ENCODE measurements around the gene NHERF1.

NHERF1 gene

DNA sequence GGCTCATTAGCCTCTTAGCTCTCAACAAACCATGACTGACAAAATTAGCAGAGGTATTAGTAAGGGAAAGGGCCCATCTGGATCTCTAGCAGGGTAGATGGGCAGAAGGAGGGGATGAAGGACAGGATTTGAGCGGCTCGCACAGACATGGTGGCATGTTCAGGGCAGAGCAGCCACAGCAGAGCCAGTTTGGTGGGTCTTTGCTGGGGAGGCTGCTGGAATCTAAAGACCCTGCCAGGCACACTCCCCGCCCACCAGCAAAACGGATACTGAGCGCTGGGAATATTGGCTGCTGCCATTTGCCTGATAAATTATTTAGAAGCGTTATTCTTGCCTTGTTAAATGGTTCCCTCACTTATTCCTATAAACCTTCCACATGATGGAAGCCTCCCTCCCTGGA lies 48.4 kb downstream of the NHERF1 start:
- peaks cover 90% of the 10 kb centered on the region for H3K36me3 ChIP-seq (ENCODE audit: control insufficient read depth, insufficient read depth, low read length, severe bottlenecking)
- no peaks in the 10 kb centered on the region for H3K4me1 ChIP-seq (ENCODE audit: control insufficient read depth, insufficient read depth, low read length)
- H3K9ac ChIP-seq (ENCODE audit: low read length): no peak overlapping the region
- DNase-seq (ENCODE audit: low read depth): no peak
- H3K4me3 ChIP-seq (ENCODE audit: low read length): no peak overlapping the region
- no peaks in the 10 kb centered on the region for H3K9me3 ChIP-seq (ENCODE audit: control insufficient read depth, low read length)
- H3K27me3 ChIP-seq (replicated peaks; ENCODE audit: control insufficient read depth, insufficient read depth, low read length): no peaks in the 10 kb centered on the region

DNA sequence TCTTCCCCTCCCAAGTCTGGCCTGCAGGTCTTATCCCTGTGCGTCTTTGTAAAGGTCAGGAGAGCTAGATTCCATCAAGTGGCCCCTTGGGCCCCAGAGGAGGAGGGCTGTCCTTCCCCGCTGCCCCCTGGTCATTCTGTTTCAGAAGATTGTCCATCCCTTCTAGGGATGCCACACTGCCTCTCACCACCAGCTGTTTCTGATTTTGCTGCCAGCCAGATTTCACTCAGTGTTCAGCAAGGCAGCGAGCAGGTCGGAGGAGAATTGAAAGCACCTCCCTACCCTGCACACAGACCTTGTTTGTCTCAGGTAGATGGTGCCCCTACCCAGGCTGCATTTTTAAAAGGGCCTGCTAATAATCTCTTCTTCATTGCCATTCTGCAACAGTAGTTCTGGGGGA lies 49.4 kb downstream of the NHERF1 start:
- Histone ChIP-seq H3K9me3 (ENCODE audit: control insufficient read depth, low read length) (no peaks in the 10 kb centered on the region), H3K36me3 (ENCODE audit: control insufficient read depth, insufficient read depth, low read length, severe bottlenecking) (peaks cover 89% of the 10 kb centered on the region), H3K27me3 (replicated peaks; ENCODE audit: control insufficient read depth, insufficient read depth, low read length) (no peaks in the 10 kb centered on the region), H3K9ac (ENCODE audit: low read length) (no peak overlapping the region), H3K4me1 (ENCODE audit: control insufficient read depth, insufficient read depth, low read length) (no peaks in the 10 kb centered on the region), H3K4me3 (ENCODE audit: low read length) (no peak overlapping the region)
- peak; percentile 23 for DNase-seq (ENCODE audit: low read depth)

- Histone ChIP-seq H3K9ac (ENCODE audit: low read length) (no peak overlapping the region), H3K27me3 (replicated peaks; ENCODE audit: control insufficient read depth, insufficient read depth, low read length) (no peaks in the 10 kb centered on the region), H3K4me1 (ENCODE audit: control insufficient read depth, insufficient read depth, low read length) (no peaks in the 10 kb centered on the region), H3K9me3 (ENCODE audit: control insufficient read depth, low read length) (no peaks in the 10 kb centered on the region), H3K4me3 (ENCODE audit: low read length) (no peak overlapping the region), H3K36me3 (ENCODE audit: control insufficient read depth, insufficient read depth, low read length, severe bottlenecking) (peaks cover 88% of the 10 kb centered on the region)
- peak; percentile 31 for DNase-seq (ENCODE audit: low read depth)
Observed at GRCh38 chr17:74798239-74798707, 49.8 kb downstream of the NHERF1 start.

DNA sequence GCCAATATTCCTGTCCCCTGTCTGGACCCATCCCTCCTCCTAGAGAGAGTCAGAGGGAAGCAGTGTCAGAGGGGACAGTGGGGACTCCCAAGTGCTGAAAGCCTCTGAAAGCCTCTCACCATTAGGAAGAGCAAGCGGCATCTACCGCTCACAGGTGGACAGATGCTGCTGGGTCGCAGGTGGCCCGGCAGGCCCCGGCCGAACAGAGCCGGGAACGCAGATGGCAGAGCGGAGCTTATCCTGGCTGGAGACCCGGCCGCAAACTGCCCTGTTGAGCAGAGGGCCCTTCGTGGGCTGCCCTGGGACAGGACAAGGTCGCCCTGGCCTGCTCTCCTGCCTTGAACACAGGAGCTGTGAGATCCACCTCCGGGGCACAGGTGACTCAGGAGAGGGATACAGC lies 50.7 kb downstream of the NHERF1 start:
- H3K4me3 ChIP-seq (ENCODE audit: low read length): no peak overlapping the region
- no peaks in the 10 kb centered on the region for H3K9me3 ChIP-seq (ENCODE audit: control insufficient read depth, low read length)
- DNase-seq (ENCODE audit: low read depth): no peak
- H3K27me3 ChIP-seq (replicated peaks; ENCODE audit: control insufficient read depth, insufficient read depth, low read length): no peaks in the 10 kb centered on the region
- no peaks in the 10 kb centered on the region for H3K4me1 ChIP-seq (ENCODE audit: control insufficient read depth, insufficient read depth, low read length)
- no peak overlapping the region for H3K9ac ChIP-seq (ENCODE audit: low read length)
- H3K36me3 ChIP-seq (ENCODE audit: control insufficient read depth, insufficient read depth, low read length, severe bottlenecking): peaks cover 83% of the 10 kb centered on the region

GRCh38 chr17:74800531-74800930 lies 52.1 kb downstream of the NHERF1 start:
- Histone ChIP-seq H3K9me3 (ENCODE audit: control insufficient read depth, low read length) (no peaks in the 10 kb centered on the region), H3K4me3 (ENCODE audit: low read length) (no peak overlapping the region), H3K27me3 (replicated peaks; ENCODE audit: control insufficient read depth, insufficient read depth, low read length) (no peaks in the 10 kb centered on the region), H3K36me3 (ENCODE audit: control insufficient read depth, insufficient read depth, low read length, severe bottlenecking) (peaks cover 76% of the 10 kb centered on the region), H3K4me1 (ENCODE audit: control insufficient read depth, insufficient read depth, low read length) (no peaks in the 10 kb centered on the region), H3K9ac (ENCODE audit: low read length) (no peak overlapping the region)
- DNase-seq (ENCODE audit: low read depth): no peak

DNA sequence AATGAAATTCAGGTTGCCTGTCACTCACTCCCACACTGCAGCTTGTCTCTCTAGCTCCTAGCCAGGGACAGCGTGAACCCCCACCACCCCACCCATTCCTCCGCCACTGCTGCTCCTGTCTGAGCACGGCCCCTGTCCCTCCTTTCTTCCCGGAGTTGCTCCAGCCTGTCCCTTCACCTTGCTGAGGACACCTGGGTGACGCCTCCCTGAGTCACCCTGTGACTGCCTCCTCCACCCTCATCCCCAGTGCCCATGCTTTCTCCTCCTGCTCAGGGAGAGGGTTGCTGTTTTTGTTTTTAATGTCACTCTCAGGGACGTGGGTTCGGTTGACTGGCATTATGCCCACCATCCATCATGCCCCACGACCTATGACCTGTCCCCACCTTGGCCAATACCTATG lies 53.5 kb downstream of the NHERF1 start:
- no peak overlapping the region for H3K4me3 ChIP-seq (ENCODE audit: low read length)
- H3K9me3 ChIP-seq (ENCODE audit: control insufficient read depth, low read length): no peaks in the 10 kb centered on the region
- H3K9ac ChIP-seq (ENCODE audit: low read length): no peak overlapping the region
- H3K36me3 ChIP-seq (ENCODE audit: control insufficient read depth, insufficient read depth, low read length, severe bottlenecking): peaks cover 62% of the 10 kb centered on the region
- no peaks in the 10 kb centered on the region for H3K27me3 ChIP-seq (replicated peaks; ENCODE audit: control insufficient read depth, insufficient read depth, low read length)
- no peaks in the 10 kb centered on the region for H3K4me1 ChIP-seq (ENCODE audit: control insufficient read depth, insufficient read depth, low read length)
- no peak for DNase-seq (ENCODE audit: low read depth)

GRCh38 chr17:74803388-74803930 lies 55.0 kb downstream of the NHERF1 start:
- Histone ChIP-seq H3K27me3 (replicated peaks; ENCODE audit: control insufficient read depth, insufficient read depth, low read length) (no peaks in the 10 kb centered on the region), H3K4me1 (ENCODE audit: control insufficient read depth, insufficient read depth, low read length) (no peaks in the 10 kb centered on the region), H3K4me3 (ENCODE audit: low read length) (no peak overlapping the region), H3K9me3 (ENCODE audit: control insufficient read depth, low read length) (no peaks in the 10 kb centered on the region), H3K36me3 (ENCODE audit: control insufficient read depth, insufficient read depth, low read length, severe bottlenecking) (peaks cover 60% of the 10 kb centered on the region), H3K9ac (ENCODE audit: low read length) (no peak overlapping the region)
- DNase-seq (ENCODE audit: low read depth): no peak

DNA sequence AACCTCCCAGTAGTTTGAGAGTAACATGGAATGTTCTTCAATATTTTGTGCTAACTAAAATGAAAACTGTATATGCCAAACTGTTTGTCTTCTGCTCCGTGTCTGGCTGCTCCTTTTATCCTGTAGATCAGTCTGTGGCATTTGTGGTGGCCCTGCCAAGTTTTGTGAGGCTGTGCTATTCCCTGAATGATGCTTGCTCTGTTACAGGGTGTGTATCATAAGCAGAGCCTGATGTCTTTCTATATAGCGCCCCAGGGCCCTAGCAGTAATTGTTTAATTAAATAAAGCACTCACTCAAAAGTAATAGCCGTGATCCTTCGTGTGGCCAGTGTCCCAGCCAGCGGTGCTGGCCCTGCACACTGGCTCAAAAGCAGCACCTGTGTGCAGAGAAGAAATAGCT lies 55.5 kb downstream of the NHERF1 start:
- peaks cover 56% of the 10 kb centered on the region for H3K36me3 ChIP-seq (ENCODE audit: control insufficient read depth, insufficient read depth, low read length, severe bottlenecking)
- no peaks in the 10 kb centered on the region for H3K4me1 ChIP-seq (ENCODE audit: control insufficient read depth, insufficient read depth, low read length)
- H3K9ac ChIP-seq (ENCODE audit: low read length): no peak overlapping the region
- no peaks in the 10 kb centered on the region for H3K27me3 ChIP-seq (replicated peaks; ENCODE audit: control insufficient read depth, insufficient read depth, low read length)
- DNase-seq (ENCODE audit: low read depth): no peak
- no peaks in the 10 kb centered on the region for H3K9me3 ChIP-seq (ENCODE audit: control insufficient read depth, low read length)
- no peak overlapping the region for H3K4me3 ChIP-seq (ENCODE audit: low read length)

DNA sequence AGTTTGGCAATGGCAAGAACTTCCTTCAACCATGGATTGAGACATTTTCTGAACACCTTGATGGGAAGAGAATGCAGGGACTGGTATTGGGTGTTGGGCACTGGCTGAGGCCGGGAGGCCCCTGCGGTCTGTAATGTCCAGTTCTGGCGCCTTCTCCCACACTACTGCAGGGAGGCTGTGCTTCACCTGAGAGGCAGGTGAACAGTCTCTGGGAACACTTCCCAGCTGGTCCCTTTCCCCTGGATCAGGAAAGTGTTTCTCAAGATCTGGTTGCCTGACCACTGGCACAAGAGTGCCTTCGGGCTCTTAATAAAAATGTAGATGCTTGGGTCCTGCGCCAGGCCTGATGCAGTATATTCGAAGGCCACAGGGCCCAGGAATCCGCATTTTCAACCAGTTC lies 56.3 kb downstream of the NHERF1 start:
- H3K9ac ChIP-seq (ENCODE audit: low read length): no peak overlapping the region
- H3K4me1 ChIP-seq (ENCODE audit: control insufficient read depth, insufficient read depth, low read length): no peaks in the 10 kb centered on the region
- no peaks in the 10 kb centered on the region for H3K27me3 ChIP-seq (replicated peaks; ENCODE audit: control insufficient read depth, insufficient read depth, low read length)
- no peak for DNase-seq (ENCODE audit: low read depth)
- H3K9me3 ChIP-seq (ENCODE audit: control insufficient read depth, low read length): no peaks in the 10 kb centered on the region
- H3K4me3 ChIP-seq (ENCODE audit: low read length): no peak overlapping the region
- peaks cover 49% of the 10 kb centered on the region for H3K36me3 ChIP-seq (ENCODE audit: control insufficient read depth, insufficient read depth, low read length, severe bottlenecking)

DNA sequence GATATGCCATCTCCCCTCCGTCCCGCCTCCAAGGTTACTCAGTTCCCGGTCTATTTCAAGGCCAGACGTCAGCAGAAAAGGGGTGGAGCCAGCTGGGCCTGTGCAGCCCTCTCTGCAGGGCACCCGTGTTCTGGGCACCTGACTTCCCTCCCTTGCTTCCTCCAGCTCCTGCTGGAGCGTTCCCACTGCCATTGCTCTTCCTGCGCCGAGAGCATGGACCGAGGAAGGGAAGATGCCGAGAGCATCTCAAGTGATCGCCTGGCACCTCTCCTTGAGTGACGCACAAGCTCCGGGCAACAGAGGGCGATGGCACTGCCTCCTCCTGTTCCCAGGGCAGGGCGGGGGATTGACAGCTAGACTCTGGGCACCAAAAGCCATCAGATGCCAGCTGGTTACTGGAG lies 57.2 kb downstream of the NHERF1 start:
- DNase-seq (ENCODE audit: low read depth): no peak
- no peaks in the 10 kb centered on the region for H3K4me1 ChIP-seq (ENCODE audit: control insufficient read depth, insufficient read depth, low read length)
- H3K9me3 ChIP-seq (ENCODE audit: control insufficient read depth, low read length): no peaks in the 10 kb centered on the region
- peaks cover 43% of the 10 kb centered on the region for H3K36me3 ChIP-seq (ENCODE audit: control insufficient read depth, insufficient read depth, low read length, severe bottlenecking)
- H3K4me3 ChIP-seq (ENCODE audit: low read length): no peak overlapping the region
- no peak overlapping the region for H3K9ac ChIP-seq (ENCODE audit: low read length)
- no peaks in the 10 kb centered on the region for H3K27me3 ChIP-seq (replicated peaks; ENCODE audit: control insufficient read depth, insufficient read depth, low read length)

DNA sequence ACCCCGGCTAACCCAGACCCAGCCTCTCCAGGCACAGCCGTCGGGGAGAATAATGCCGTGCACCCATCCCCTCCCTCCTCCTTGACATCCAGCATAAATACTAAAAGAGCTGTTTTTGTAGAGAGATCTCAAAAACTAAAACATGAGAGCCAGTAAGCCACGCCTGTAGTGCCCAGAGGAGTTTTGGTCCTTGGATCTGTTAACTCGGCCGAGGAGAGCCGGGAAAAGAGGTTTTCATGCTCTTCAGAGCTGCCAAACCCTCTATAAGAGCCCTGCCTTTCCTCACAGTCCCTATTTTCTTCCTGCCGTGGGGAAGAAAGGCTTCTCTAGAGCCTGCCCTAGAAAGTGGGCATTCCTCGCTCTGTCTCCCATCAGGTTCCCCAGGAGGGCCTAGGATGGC lies 57.9 kb downstream of the NHERF1 start:
- DNase-seq (ENCODE audit: low read depth): no peak
- Histone ChIP-seq H3K36me3 (ENCODE audit: control insufficient read depth, insufficient read depth, low read length, severe bottlenecking) (peaks cover 38% of the 10 kb centered on the region), H3K9ac (ENCODE audit: low read length) (no peak overlapping the region), H3K4me1 (ENCODE audit: control insufficient read depth, insufficient read depth, low read length) (no peaks in the 10 kb centered on the region), H3K27me3 (replicated peaks; ENCODE audit: control insufficient read depth, insufficient read depth, low read length) (no peaks in the 10 kb centered on the region), H3K4me3 (ENCODE audit: low read length) (no peak overlapping the region), H3K9me3 (ENCODE audit: control insufficient read depth, low read length) (no peaks in the 10 kb centered on the region)

GRCh38 chr17:74807441-74807840 lies 59.0 kb downstream of the NHERF1 start:
- H3K4me3 ChIP-seq (ENCODE audit: low read length): no peak overlapping the region
- no peaks in the 10 kb centered on the region for H3K27me3 ChIP-seq (replicated peaks; ENCODE audit: control insufficient read depth, insufficient read depth, low read length)
- H3K9me3 ChIP-seq (ENCODE audit: control insufficient read depth, low read length): no peaks in the 10 kb centered on the region
- peaks cover 34% of the 10 kb centered on the region for H3K36me3 ChIP-seq (ENCODE audit: control insufficient read depth, insufficient read depth, low read length, severe bottlenecking)
- DNase-seq (ENCODE audit: low read depth): no peak
- no peak overlapping the region for H3K9ac ChIP-seq (ENCODE audit: low read length)
- H3K4me1 ChIP-seq (ENCODE audit: control insufficient read depth, insufficient read depth, low read length): peaks cover 6% of the 10 kb centered on the region

Data from adipocyte (in vitro differentiated cells).